GDM1 (cell line): ENCODE measurements around the gene NSUN7.

ENCODE experiments used
- DNase-seq: peaks from one replicate; lab custom pipeline; 2025; lab: John Stamatoyannopoulos, UW

The NSUN7 gene

DNA sequence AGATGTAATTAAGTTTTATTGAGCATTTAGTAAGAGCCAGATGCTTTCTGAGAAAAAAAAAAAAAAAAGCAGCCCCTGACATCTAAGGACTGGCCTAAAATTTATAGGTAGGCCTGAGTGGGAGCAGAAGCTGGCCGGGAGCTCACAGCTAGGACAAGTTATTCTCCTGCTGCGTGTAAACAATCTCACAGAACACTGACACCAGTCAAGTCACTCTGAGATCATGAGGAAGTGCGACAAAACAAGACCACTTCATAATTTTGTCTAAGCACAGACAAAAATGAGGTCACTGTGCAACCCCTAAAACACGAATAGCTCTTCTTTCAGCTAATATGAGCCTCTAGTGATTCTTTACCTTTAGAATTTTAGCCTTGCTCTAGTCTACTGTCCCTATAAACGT is 15.3 kb upstream of the NSUN7 start:
- DNase-seq = no peak

DNA sequence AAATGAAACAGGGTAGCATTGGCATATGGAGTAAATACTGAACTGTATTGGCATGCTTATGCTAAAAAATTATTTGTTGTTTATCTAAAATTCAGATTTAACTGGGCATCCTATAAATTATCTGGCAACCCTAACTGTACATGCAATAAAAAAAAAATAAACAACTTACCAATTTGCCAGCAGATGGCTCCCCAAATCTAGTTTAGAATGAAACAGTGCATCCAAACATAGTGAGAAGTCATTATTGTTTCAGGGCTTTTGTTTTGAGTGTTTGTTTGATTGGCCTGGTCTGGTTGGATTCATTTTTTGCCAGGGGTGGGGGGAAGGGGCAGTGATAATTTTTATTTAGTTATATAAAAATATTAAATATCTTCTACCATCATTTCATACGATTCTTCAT is 12.8 kb upstream of the NSUN7 start:
- DNase-seq = no peak

DNA sequence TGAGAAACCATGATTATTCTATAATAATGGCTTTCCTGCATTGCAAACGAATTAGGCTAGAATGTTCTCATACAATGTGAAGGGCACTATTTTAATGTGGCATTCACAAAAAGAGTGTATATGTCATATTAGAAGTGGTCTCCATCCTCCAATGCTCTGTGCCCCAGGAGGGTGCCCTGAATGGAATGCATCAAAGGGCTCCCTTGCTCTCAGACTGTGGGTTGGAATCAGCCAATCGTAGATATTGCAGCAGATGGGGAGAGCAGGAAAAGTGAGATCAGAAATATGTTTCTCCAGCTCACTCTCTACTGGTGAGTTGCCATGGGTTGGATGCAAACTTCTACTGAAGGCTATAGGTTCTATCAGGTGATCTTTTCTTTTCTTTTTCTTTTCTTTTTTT is 11.9 kb upstream of the NSUN7 start:
- DNase-seq = no peak

DNA sequence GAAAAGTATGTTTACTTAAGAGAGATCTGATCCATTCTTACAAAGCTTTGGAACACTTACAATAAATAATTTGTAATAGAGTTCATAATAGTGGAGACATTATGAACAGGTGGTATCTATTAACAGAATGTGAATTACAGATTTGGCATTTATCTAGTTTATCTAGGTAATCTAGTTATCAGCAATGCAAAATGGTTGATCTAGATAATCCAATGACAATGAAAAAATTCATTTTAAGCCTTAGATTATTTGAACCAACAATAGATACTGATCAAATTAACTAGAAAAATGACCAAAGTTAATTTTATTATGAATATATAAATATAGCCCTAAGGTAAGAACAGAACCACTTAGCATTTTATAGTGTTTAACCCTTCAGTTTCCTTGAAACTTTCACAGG is 10.4 kb upstream of the NSUN7 start:
- DNase-seq = no peak

DNA sequence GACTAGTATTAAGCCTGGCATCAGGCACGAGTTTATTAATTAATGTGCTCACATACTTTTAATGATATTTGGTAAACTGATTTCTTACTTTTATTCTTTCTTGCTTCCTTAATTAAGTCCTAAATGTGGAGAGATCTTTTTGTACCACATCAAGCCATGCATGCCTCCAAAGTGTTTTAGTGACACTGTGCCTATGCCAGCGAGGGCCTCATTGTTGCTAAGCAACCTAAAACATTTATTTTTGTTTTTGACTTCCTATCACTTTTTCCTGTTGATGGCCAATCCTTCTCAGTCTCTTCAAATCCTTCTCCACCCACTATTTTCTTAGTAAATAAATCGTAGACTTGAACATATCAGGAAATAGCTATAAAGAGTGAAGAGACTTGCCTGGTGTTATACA is 5.5 kb upstream of the NSUN7 start:
- DNase-seq = no peak

DNA sequence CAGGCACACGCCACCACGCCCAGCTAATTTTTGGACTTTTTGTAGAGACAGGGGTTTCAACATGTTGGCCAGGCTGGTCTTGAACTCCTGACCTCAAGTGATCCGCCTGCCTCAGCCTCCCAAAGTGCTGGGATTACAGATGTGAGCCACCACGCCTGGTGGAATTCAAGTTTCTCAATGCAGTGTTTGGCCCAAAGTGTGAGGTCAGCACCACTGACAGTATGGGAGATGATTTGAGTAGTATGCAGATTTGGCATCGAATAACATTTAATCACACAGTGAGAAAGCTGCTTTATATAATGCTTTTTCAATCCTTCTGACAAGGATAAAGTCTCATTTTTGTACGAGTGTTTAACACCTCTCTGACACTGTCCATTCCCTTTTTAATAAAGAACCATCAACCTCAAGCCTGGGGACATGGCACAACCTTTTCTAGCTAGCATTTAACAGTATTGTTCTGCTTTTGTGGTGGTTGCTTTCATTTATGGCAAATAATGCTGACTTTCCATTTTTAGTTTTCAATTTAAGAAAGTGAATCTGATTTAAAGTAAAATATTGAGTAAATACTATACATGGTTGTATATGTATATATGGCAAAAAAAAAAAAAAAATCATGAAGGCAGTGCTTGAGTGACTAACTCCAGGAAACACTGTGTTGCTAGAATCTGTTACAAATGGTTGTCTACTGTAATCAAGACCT is 4.3 kb upstream of the NSUN7 start:
- DNase-seq = no peak

DNA sequence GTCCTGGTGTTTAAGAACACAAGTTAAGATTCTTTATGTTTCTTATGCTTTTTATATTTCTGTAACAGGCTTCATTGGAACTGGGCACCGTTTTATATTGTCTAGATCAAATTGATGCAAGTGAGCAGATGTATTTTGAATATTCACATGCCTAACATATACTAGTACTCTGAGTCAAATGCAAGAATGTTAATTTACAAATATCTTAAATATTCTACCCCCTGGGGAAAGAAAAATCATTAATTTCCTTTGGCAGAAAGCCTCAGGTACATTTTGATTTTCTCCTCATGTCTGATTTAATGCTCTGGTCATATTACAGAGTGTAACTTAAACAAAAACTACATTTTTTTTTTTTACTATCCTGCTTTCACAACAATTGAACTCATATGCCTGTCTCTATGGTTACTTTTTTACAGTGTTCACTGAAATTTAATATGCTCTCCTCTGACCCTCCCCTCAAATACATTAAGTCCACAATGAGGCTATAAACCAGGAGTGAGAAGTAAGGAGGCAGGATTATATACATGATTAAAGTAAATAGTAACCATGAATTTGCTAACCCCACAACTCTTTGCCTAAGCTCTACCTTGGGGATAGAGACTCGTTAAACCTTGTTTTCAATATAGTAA is 2.4 kb upstream of the NSUN7 start:
- no peak for DNase-seq

DNA sequence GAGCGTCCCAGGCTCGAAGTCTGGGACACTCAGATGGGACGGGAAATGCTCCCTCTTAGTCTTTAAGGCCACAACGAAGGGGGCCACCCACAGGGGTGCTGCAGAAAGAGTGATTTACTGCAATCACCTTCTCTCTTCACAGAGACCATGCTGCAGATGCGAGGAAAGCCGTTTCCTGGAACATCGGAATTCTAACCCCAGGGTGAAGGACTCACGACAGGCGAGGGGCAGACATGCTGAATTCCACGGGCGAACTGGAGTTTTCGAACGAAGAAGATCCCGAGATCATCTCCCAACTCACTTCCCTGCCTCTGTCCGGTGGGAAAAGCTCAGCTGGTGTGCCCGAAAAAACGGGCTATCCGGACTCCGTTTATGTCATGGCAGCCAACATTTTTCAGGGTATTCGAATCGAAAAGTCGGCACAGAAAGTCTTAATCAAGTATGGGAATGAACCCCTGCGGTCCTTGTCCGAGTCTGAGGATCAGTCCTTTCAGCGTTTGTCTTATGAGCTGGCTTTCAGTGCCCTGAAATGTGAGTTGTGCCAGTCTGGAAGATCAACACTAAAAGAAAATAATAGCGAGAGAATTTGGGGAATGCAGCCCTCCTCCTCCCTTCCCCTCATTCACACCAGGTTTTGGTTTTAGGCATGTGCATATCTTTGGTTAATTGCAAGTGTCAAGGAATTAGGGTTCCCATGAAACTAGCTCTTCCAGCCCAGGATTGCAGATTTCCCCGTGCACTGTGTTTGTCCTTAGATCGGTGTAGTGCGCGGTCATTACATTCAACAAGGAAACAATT is 905 bp downstream of the NSUN7 start:
- no peak for DNase-seq

DNA sequence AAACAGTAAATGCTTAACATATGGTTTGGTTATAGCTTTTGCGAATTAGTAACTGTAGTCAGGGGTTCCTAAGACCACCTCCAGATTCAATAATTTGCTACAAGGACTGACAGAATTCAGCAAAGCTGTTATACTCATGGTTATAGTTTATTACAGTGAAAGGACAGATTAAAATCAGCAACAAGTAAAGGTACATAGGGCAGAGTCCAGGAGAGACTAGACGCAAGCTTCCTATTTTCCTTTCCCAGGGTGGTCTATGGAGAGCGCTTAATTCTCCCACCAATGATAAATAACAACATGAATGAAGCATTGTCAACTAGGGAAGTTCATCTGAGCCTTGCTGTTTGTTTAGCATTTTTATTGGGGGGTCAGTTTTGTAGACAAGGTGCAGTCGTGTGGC is 5.9 kb downstream of the NSUN7 start:
- no peak for DNase-seq

DNA sequence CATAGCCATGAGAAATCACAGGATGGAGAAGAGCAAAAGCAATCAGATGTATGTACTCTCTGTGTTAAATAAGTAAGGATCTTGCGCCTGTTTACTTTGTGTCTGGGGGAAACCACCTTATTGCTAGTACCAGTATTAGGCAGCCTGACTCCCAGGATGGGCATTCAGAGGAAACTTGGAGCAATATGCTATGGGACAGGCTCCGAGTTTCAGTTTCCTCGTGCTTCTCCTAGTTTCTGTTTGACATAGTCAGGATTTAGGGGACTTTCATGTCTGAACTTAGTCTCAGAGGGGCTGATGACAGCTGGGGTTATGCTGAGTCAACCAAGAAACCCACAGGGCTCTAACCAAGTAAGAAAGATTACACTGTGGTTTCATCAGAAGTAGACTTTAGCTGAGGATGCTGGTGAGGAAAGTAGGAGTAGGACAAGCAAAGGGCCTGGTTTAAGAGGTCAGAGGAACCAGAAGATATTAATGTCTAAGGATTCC is 13.5 kb downstream of the NSUN7 start:
- DNase-seq = no peak

DNA sequence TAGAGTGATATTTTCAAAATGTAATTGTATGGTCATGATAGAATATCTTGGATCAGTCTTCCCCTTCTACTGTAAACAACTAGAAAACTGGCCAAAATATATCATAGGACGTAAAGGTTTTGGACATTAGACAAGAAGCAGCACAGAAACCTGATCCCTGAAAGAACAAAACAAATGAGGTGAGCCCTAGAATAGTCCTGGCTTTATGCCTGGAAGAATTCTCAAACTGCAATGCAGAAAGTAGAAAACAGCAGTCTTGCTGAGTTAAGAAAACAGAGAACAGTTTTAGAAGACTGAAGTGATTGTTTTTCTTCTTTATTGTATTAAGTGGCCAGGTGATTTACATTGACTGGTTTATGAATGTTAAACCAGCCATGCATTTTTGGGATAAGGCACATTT is 19.5 kb downstream of the NSUN7 start:
- no peak for DNase-seq

DNA sequence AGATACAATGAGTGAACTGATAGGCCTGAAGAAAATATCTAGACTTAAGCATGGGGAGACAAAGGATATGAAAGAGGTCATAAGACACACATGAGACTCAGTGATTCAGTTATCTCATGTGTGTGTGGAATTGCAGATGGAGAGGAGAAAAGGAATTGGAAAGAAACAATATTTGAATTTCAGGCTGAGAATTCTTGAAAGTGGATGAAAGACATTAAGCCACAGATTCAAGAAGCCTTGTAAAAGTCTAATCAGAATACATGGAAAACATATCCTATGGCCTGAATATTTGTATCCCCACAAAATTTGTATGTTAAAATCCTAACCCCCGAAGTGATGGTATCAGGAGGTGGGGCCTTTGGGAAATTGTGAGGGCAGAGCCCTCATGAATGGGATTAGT is 28.3 kb downstream of the NSUN7 start:
- DNase-seq = no peak

DNA sequence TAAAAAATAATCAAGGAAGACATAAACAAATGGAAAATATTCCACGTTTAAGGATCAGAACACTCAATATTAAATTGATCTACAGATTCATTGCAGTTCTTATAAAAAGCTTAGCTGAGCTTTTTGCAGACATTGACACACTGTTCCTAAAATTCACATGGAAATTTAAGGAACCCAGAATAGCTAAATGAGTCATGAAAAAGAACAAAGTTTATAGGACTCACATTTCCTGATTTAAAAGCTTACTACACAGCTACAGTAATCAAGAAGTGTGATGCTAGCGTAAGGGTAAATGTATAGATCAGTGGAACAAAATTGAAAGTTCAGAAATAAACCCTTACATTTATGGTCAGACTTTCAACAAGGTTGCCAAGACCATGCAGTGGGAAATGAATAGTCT is 33.1 kb downstream of the NSUN7 start:
- DNase-seq = no peak

DNA sequence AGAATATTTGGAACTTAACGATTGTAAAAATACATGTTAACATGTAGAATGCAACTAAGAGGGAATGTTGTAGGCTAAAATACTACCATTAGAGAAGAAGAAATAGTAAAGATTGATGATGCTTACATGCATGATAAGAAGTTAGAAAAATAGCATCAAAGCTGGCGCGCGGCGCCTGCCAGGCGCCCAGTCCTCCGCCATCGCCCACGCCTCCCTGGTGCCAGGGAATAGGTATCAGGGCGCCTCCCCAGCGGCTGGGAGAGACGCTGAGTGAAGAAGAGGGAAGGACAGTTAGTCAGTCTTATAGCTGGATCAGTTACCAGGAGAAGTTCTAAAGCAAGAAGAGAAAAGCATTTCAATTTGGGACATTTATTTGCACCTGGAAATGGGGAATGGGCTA is 36.0 kb downstream of the NSUN7 start:
- no peak for DNase-seq

DNA sequence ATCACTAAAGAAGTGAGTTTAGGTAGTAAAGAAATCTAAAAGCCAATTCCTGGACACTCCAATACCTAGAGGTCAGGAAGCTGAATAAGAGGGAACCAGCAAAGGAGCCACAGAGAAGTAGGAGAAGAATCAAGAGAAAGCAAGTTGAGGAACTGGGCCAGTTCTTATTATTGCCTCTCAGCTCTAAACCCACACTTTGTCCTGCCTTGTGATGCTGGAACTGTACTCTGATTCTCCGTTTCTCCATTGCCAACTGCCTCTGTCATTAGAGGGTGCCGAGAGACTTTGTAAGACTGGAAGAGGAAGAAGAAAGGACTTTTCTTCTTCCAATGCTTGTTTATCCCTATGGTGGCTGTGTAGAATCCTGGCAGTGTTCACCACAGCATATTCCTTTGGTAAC is 38.6 kb downstream of the NSUN7 start:
- DNase-seq = no peak

DNA sequence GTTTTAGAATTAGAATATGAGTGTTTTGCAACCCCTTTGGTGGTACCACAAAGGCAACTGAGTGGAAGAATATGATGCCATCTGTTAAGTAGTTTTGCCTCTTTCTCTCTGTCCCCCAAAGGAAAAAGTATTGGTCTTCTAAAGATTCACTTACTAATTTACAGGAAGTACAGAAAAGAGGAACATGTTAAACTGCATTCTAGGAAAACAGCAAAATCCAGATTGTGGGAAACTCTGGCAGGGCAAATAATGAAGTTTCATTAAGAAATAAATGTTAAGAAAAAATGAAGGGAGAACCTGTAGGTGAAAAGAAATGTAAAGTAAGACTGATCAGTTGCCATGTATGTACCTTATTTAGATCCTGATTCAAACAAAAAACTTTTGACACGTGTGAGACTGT is 39.3 kb downstream of the NSUN7 start:
- no peak for DNase-seq

DNA sequence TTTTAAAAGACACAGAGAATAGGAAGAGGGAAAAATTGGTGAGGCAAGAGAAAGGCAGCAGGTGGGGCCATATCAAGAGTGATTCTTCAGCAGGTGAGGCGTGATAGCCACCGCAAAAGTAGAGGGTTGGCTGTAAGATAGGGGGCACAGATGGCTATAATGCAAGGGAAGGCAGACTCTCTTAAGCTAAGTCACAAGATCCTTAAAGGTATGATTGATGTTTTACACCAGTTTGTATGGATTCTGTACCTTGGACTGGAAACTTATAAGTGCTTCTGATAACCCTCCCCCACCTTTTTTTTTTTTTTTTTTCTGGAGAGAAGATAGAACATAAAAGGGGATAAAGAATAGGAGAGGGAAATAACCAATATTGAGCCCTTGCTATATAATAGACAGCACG is 40.0 kb downstream of the NSUN7 start:
- DNase-seq = no peak

DNA sequence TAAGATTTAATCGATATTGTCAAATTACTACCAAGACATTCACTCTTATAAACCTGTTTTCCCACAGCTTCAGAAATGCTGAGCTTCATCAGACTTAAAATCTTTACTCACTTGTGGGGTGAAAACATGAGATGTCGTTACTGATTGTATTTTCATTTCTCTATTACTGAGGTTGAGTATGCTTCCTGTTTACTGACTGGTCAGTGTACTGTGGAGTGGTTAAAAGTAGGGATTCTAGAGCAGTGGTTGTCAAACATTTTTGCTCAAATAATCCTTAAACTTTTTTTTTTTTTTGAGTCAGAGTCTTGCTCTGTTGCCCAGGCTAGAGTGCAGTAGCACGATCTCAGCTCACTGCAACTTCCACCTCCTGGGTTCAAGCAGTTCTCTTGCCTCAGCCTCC is 50.3 kb downstream of the NSUN7 start:
- no peak for DNase-seq

DNA sequence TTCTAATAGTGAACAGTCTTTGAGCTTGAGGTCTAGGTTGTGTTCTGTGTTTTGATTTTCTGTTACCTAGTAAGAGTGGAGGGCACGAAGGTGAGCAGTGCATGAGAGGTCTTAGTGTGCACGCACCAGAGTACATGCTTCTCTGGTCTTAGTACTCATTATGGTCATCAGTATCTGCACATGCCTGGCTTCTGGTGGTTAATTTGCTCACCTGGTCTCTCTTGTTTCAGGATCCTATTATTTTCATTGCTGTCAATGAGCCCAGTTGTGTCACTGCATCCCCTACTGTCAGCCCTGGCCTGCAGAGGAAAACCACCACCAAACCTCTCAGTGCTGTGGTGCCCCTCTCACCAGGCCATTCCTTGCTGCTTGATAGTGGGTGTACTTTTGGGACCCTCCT is 54.8 kb downstream of the NSUN7 start:
- DNase-seq = no peak

DNA sequence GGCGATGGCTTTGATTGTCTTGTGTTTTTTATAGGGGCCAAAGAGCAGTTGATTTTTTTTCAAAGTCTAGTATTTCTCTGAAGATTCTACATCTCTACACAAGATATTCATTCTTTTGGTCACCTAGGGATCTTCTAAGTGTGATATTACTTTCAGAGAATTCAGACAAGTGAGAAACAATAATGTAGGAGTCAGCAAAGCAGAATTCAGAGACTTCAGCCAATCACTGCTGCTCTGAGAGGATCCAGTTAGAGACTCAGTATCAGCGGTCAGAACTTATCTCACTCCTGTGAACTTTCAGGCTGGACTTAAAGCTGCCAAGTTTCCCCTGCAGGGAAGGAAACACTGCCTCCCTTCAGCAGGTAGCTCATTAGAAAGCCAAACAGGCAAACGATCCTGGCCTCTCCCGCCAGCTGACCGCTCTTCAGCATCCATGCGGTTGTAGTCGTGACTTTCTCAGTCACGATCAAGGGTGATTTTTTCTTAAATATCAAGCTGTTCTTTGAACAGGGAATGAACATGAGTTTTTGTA is 59.2 kb downstream of the NSUN7 start:
- no peak for DNase-seq

DNA sequence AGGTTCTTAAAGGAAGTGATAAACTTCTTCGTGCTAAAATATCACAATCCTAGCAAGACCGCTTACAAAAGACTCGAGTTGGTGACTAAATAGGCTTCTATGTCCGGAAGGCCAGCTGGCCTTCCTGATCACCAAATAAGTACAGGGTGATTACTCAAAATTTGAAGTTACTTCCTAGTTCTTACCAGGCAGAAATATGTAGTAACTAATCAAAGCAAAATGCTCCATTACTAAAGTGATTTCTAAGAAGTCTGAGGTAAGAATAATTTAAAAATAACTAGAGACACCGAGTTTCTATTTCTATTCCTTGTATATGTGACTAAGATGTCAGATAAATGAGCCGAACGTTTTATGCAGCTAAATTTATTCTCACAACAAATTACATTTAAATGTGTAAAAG is 62.2 kb downstream of the NSUN7 start:
- DNase-seq = no peak

DNA sequence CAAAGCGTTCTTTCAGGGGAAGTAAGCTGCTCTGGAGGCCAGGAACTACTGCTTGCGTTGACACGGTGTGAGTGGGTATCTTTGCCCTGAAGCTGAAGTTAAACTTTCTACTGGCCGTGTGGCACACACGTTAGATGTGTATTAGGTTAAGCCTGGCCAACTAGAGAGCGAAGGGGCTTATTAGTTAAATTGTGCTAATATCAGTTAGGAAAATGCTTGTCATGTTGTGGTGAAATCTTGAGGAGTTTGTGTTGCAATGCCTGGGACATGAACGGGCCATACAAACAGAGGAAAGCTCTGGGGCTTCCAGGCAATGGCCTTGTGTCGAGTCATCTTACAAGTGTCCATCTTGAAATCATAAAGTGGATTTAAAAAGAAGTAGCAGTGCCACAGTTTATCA is 62.6 kb downstream of the NSUN7 start:
- no peak for DNase-seq

DNA sequence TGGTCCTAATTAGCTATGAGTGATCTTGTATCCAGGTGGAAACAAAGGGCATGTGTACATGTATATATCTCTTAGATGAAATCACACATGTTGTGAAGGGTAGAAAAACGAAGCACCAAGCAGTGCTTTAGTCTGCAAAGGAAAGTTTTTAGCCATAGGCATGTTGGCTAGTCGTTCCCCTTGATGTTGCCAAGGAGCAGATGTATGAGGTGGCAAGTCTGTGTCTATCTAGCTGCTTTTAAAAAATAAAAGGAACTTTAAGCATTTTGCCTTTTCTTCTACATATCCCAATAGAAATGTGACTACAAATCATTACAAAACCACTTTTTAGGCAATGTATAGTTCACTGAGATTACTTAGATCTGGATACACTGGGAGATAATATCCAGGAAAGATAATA is 63.1 kb downstream of the NSUN7 start:
- no peak for DNase-seq
